Measurements from ENCODE around the gene NFYB.

DNA sequence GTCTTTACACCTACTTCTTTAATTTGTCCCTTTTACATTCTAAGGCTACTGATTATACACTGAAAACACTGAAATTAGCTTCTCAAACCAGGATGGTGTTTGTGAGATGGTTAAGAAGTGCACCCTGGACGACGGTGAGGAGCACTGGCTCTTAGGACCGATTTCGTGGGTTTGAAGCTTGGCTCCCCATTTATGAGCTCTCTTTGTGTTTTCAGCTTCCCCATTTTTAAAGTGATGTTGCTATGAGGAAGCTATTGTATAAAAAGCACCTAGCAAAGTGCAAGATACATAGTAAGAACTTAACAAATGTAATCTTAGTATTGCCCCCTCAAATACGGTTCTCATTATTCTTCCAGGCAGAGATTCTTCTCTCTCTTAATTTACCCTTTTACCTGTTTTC is 4.7 kb downstream of the NFYB start:
- TF ChIP-seq CTCF (IDR thresholded peaks at IDR 0.05; ENCODE audit: low read depth, low read length, poor library complexity, severe bottlenecking): no peak
- no peak for TF ChIP-seq EZH2phosphoT487 (IDR thresholded peaks at IDR 0.05; ENCODE audit: borderline replicate concordance, low read length)
